Endothelial cell of umbilical vein (primary cell): ENCODE results near the gene CSGALNACT2. TPM values are rescaled to one million over a fixed set of nuclear protein-coding genes. Genes with fewer than 3 reads are reported as not detected.

Source experiments
- BruUV-seq: library from RNA; stranded (reverse); fragments of 400-500 nt; replicated peaks from 2 replicates; lab custom pipeline; 2021; lab: Mats Ljungman, UMichigan
- CTCF ChIA-PET: fragments of 300-600, 350-600 bp; sonication (Branson Sonifier 250); formaldehyde crosslinking; loops from one replicate; lab custom pipeline; 2021; ENCODE audit warnings: antibody characterized with exemption, inconsistent platforms; lab: Charles Lee
- POLR2A ChIA-PET: fragments of 300-600, 350-600 bp; sonication (Branson Sonifier 250); formaldehyde crosslinking; loops from one replicate; lab custom pipeline; 2021; ENCODE audit warnings: antibody characterized with exemption, inconsistent platforms; lab: Charles Lee
- DNase-seq: peaks from one replicate; pipeline ENCODE4 v3.0.0-alpha.2; 2011; ENCODE audit warnings: low read depth, low spot score
- FAIRE-seq: peaks from 2 replicates; lab custom pipeline; 2011; peaks lifted over from hg19 to GRCh38; lab: Jason Lieb, UNC
- H2AFZ ChIP-seq: 2 replicates; pipeline ENCODE4 v1.6.0; 2012; ENCODE audit warnings: low read depth, low read length, control low read depth, inconsistent platforms
- H3K27ac ChIP-seq: 2 replicates; pipeline ENCODE4 v1.5.1; 2011; ENCODE audit warnings: low read depth, mild to moderate bottlenecking, control low read depth, low read length, moderate library complexity; ENCODE audit not compliant: insufficient read depth
- H3K27me3 ChIP-seq, 2 experiments: 2 replicates each; pipeline versions ENCODE4 v1.6.0 to v1.6.1; 2011; ENCODE audit warnings: low read length in 2 of 2, mixed read lengths in 1 of 2; ENCODE audit not compliant: control insufficient read depth in 2 of 2, insufficient read depth in 2 of 2
- H3K36me3 ChIP-seq, 2 experiments: 2 replicates in 1 of 2; 3 replicates in 1 of 2; pipeline ENCODE4 v1.5.1; 2011; ENCODE audit warnings: low read length in 2 of 2, mild to moderate bottlenecking in 1 of 2, moderate library complexity in 1 of 2; ENCODE audit not compliant: control insufficient read depth in 2 of 2, insufficient read depth in 2 of 2; ENCODE audit errors: extremely low read depth in 1 of 2
- H3K4me1 ChIP-seq: 3 replicates; pipeline ENCODE4 v1.5.1; 2011; ENCODE audit warnings: mild to moderate bottlenecking, low read length; ENCODE audit not compliant: control insufficient read depth, insufficient read depth; ENCODE audit errors: extremely low read depth
- H3K4me2 ChIP-seq: 2 replicates; pipeline ENCODE4 v1.6.1; 2011; ENCODE audit warnings: low read length, control low read depth, mixed read lengths; ENCODE audit not compliant: insufficient read depth
- H3K4me3 ChIP-seq, 3 experiments: fragments of 200-600 bp in 1 of 3; sonication (generic), shearing (Covaris generic) in 1 of 3; replicated peaks in 1 of 3; 2 replicates each; pipeline ENCODE4 v1.5.1; 2011 to 2016; ENCODE audit warnings: control low read depth in 3 of 3, low read length in 3 of 3, mild to moderate bottlenecking in 2 of 3, inconsistent platforms in 1 of 3, low read depth in 1 of 3, moderate library complexity in 1 of 3; ENCODE audit not compliant: insufficient read depth in 1 of 3
- H3K79me2 ChIP-seq: 2 replicates; pipeline ENCODE4 v1.6.0; 2012; ENCODE audit warnings: low read length, inconsistent platforms; ENCODE audit not compliant: control insufficient read depth, insufficient read depth
- H3K9ac ChIP-seq: replicated peaks from 2 replicates; pipeline ENCODE3; 2011; ENCODE audit warnings: low read length, control low read depth; ENCODE audit not compliant: insufficient read depth; ENCODE audit errors: extremely low read depth
- H3K9me1 ChIP-seq: replicated peaks from 3 replicates; pipeline ENCODE4 v1.6.0; 2011; ENCODE audit warnings: mild to moderate bottlenecking, low read length; ENCODE audit not compliant: control insufficient read depth, insufficient read depth; ENCODE audit errors: extremely low read depth
- H3K9me3 ChIP-seq: replicated peaks from 2 replicates; pipeline ENCODE4 v1.5.1; 2012; ENCODE audit warnings: low read length, inconsistent platforms; ENCODE audit not compliant: control insufficient read depth, insufficient read depth
- H4K20me1 ChIP-seq: replicated peaks from 2 replicates; pipeline ENCODE3; 2011; ENCODE audit warnings: mild to moderate bottlenecking, low read length; ENCODE audit not compliant: control insufficient read depth, insufficient read depth; ENCODE audit errors: extremely low read depth
- CTCF ChIP-seq, 2 donors: IDR thresholded peaks; 1 replicate in 1 of 2; 2 replicates in 1 of 2; pipeline ENCODE4 v1.5.1; 2011; ENCODE audit warnings: low read length in 2 of 2, mild to moderate bottlenecking in 2 of 2, moderate library complexity in 2 of 2, control low read depth in 1 of 2, inconsistent platforms in 1 of 2, low read depth in 1 of 2; ENCODE audit not compliant: insufficient read depth in 1 of 2; ENCODE audit errors: extremely low read depth in 1 of 2
- EZH2 ChIP-seq: IDR thresholded peaks from 2 replicates; pipeline ENCODE4 v1.6.1; 2012; ENCODE audit warnings: borderline replicate concordance, low read depth, mild to moderate bottlenecking, moderate library complexity, low read length, inconsistent platforms; ENCODE audit not compliant: severe bottlenecking
- FOS ChIP-seq: IDR thresholded peaks from 2 replicates; pipeline ENCODE4 v1.6.1; 2011; ENCODE audit warnings: mild to moderate bottlenecking, low read length, moderate library complexity, borderline replicate concordance; ENCODE audit not compliant: insufficient read depth
- GATA2 ChIP-seq: IDR thresholded peaks from 2 replicates; pipeline ENCODE4 v1.7.0; 2011; ENCODE audit warnings: low read depth, mild to moderate bottlenecking, moderate library complexity, mixed read lengths, low read length; ENCODE audit not compliant: insufficient read length, insufficient read depth
- JUN ChIP-seq: IDR thresholded peaks from 2 replicates; pipeline ENCODE4 v1.6.1; 2011; ENCODE audit warnings: borderline replicate concordance, low read depth; ENCODE audit not compliant: insufficient read length, insufficient read depth
- MAX ChIP-seq: IDR thresholded peaks from 2 replicates; pipeline ENCODE4 v1.6.1; 2011; ENCODE audit not compliant: insufficient read depth, insufficient read length
- MYC ChIP-seq: IDR thresholded peaks from one replicate; pipeline ENCODE4 v1.6.1; 2011; ENCODE audit warnings: mild to moderate bottlenecking, low read depth, low read length
- POLR2A ChIP-seq: IDR thresholded peaks from 2 replicates; pipeline ENCODE4 v1.6.1; 2012; ENCODE audit warnings: low read depth, mild to moderate bottlenecking, control low read depth, low read length
- POLR2AphosphoS5 ChIP-seq: IDR thresholded peaks from 2 replicates; pipeline ENCODE4 v1.6.1; 2012; ENCODE audit warnings: low read depth, mild to moderate bottlenecking, control low read depth, low read length, moderate library complexity; ENCODE audit not compliant: insufficient read depth
- dilution Hi-C: fragments of 300-500 bp; cut with MboI; formaldehyde crosslinking; loops from one replicate; pipeline ENCODE4 v1.15.0; 2019; ENCODE audit warnings: low sequenced_read_pairs; ENCODE audit not compliant: extremely low pct_ligation_motif_present
- intact Hi-C: fragments of 100-400 bp; cut with micrococcal nuclease; formaldehyde crosslinking; loops from one replicate; pipeline ENCODE4 v1.10.0; 2022
- polyA plus RNA-seq, 4 experiments: library from polyadenylated mRNA; depleted of rRNA in 3 of 4; stranded (reverse) in 3 of 4; unstranded in 1 of 4; fragments of >200 nt; gene quantifications; 2 replicates each; pipeline versions ENCODE4 v1.2.1 to v1.2.3, GENCODE V29; 2011 to 2012; ENCODE audit warnings: missing spikeins in 1 of 4
- total RNA-seq: library from RNA; stranded (reverse); gene quantifications from 2 replicates; pipeline ENCODE4 v1.2.3, GENCODE V29; 2021

The CSGALNACT2 gene
- total and polyA plus RNA-seq, 2 donors (not counting 3 experiments of a cell fraction or from before 2014, with no cell fraction given) = 9.7 to 17.7 TPM

- no peak overlapping the region for H3K27ac ChIP-seq
- DNase-seq (no peak), FAIRE-seq (no peak)
- no peak overlapping the region for H3K9ac ChIP-seq
- TF ChIP-seq EZH2 (no peak), CTCF (IDR thresholded peaks at IDR 0.05; ENCODE audit: extremely low read depth in 1 of 2, insufficient read depth in 1 of 2, low read depth in 1 of 2, low read length in 2 of 2) (no peak), MAX (no peak), JUN (no peak), POLR2AphosphoS5 (no peak), MYC (no peak), POLR2A (no peak), GATA2 (no peak), FOS (no peak)
- H3K4me2 ChIP-seq = no peak overlapping the region
- intact Hi-C loops (no loop called here), dilution Hi-C loops (no loop called here)
- H2AFZ ChIP-seq = no peak overlapping the region
- no peaks in the 10 kb centered on the region for H3K79me2 ChIP-seq
- H3K9me1 ChIP-seq = no peaks in the 10 kb centered on the region
- POLR2A ChIA-PET = no interaction called here
- no peak overlapping the region for H3K4me3 ChIP-seq
- no peaks in the 10 kb centered on the region for H3K27me3 ChIP-seq
- no TSS peak for BruUV-seq
- peaks cover 6% of the 10 kb centered on the region for H3K4me1 ChIP-seq
- H3K9me3 ChIP-seq = no peaks in the 10 kb centered on the region
- H4K20me1 ChIP-seq = no peaks in the 10 kb centered on the region
- CTCF ChIA-PET = interaction anchor here (1.2 kb wide), 1 partner anchor 9 kb away, joined by 3 read pairs; no protein-coding TSS in a partner anchor
- no peaks in the 10 kb centered on the region for H3K36me3 ChIP-seq
Observed at GRCh38 chr10:43111921-43112607, 26.2 kb upstream of the CSGALNACT2 start.
